PC-3 (cell line): ENCODE results near the gene EPC2.

Experiments used
- CTCF ChIP-seq: fragments of 300-600 bp; sonication (generic); conservative IDR thresholded peaks from 2 replicates; pipeline ENCODE4 v1.5.1; 2017; ENCODE audit warnings: antibody characterized with exemption, low read depth, mild to moderate bottlenecking, low read length
- EZH2 ChIP-seq: fragments of 300-600 bp; sonication (generic); IDR thresholded peaks from one replicate; pipeline ENCODE4 v1.6.1; 2017; ENCODE audit warnings: antibody characterized with exemption, mild to moderate bottlenecking, low read length; ENCODE audit not compliant: unreplicated experiment
- EZH2phosphoT487 ChIP-seq: fragments of 300-600 bp; sonication (generic); IDR thresholded peaks from 2 replicates; pipeline ENCODE4 v1.6.1; 2018; ENCODE audit warnings: mild to moderate bottlenecking, antibody characterized with exemption, low read length, borderline replicate concordance

DNA sequence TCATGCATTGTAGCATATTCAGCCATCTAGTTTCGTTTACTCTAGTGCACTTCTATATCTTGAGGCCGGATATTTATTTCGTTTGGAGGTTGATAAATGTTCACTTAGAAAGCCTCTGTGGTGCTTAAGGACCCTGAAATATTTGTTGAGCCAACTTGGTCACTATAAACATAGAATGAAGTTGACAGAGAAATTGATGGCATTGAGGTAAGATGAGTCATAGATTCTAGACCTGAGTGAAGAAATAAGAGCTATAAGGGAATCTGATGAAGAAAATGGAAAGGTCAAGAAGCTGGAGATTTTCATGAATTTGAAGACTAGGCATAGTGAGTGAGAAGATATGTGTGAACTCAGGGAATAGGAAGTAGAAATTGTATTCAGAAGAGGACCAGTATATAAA, 35.9 kb downstream of the EPC2 start:
- no peak for TF ChIP-seq CTCF
- no peak for TF ChIP-seq EZH2
- no peak for TF ChIP-seq EZH2phosphoT487
